Hepatocyte (in vitro differentiated cells): Measurements from ENCODE around the gene CD80.

Experiments used
- CTCF ChIP-seq: fragments of 200-600 bp; sonication (generic); IDR thresholded peaks from 2 replicates; pipeline ENCODE4 v1.5.1; 2016; ENCODE audit warnings: antibody characterized with exemption, mild to moderate bottlenecking; ENCODE audit not compliant: poor library complexity
- EZH2 ChIP-seq: fragments of 200-600 bp; sonication (generic); IDR thresholded peaks from 2 replicates; pipeline ENCODE4 v1.6.1; 2016; ENCODE audit warnings: antibody characterized with exemption, mild to moderate bottlenecking, borderline replicate concordance

GRCh38 chr3:119542168-119542767, 17.1 kb downstream of the CD80 start:
- no peak for TF ChIP-seq EZH2
- no peak for TF ChIP-seq CTCF
